AG04449 (cell line): ENCODE data around the gene DDX1.

Experiments used
- CTCF ChIA-PET: fragments of 350-600 bp; formaldehyde crosslinking; extraction: SDS; loops from one replicate; lab custom pipeline; 2021; ENCODE audit warnings: antibody characterized with exemption; lab: Yijun Ruan, JAX
- POLR2A ChIA-PET: fragments of 400-600, 350-600 bp; formaldehyde crosslinking; extraction: SDS; loops from one replicate; lab custom pipeline; 2020; ENCODE audit warnings: antibody characterized with exemption, inconsistent platforms; lab: Yijun Ruan, JAX
- DNase-seq: peaks from one replicate; pipeline ENCODE4 v3.0.0-alpha.2; 2010; ENCODE audit warnings: low read depth, low spot score
- H3K4me3 ChIP-seq: 2 replicates; pipeline ENCODE4 v1.5.1; 2011; ENCODE audit warnings: low read depth, mild to moderate bottlenecking, control low read depth, low read length
- CTCF ChIP-seq: IDR thresholded peaks from one replicate; pipeline ENCODE4 v1.5.1; 2011; ENCODE audit warnings: mild to moderate bottlenecking, moderate library complexity, low read length, control low read depth, inconsistent platforms; ENCODE audit not compliant: insufficient read depth; ENCODE audit errors: missing control alignments

DDX1 gene

GRCh38 chr2:15565994-15566671 lies 25.5 kb upstream of the DDX1 start:
- H3K4me3 ChIP-seq: no peak overlapping the region
- TF ChIP-seq CTCF: no peak
- CTCF ChIA-PET: interaction anchor here (9.6 kb wide), 1 partner anchor 12 kb away, joined by 111 read pairs; no protein-coding TSS in a partner anchor
- POLR2A ChIA-PET: no interaction called here
- no peak for DNase-seq

GRCh38 chr2:15566912-15567311 lies 24.8 kb upstream of the DDX1 start:
- no peak for DNase-seq

DNA sequence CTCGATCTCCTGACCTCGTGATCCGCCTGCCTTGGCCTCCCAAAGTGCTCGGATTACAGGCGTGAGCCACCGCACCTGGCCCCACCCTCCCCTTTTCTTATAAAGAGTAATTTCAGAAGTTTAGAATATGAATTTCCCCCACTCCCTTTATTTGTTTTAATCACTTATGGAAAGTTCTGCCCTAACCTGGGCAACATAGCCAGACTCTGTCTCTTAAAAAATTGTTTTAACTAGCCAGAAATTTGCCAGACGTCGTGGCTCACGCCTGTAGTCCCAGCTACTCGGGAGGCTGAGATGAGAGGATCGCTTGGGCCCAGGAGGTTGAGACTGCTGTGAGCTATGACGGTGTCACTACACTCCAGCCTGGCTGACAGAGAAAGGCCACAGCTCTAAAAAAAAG lies 22.8 kb upstream of the DDX1 start:
- no peak for TF ChIP-seq CTCF
- no peak overlapping the region for H3K4me3 ChIP-seq
- DNase-seq: no peak
- POLR2A ChIA-PET: no interaction called here
- CTCF ChIA-PET: interaction anchor here (9.6 kb wide), 1 partner anchor 9 kb away, joined by 111 read pairs; no protein-coding TSS in a partner anchor

More at GRCh38 chr2:15566912-15567311, 24.8 kb upstream of the DDX1 start:
- TF ChIP-seq CTCF: no peak
- H3K4me3 ChIP-seq: no peak overlapping the region
- CTCF ChIA-PET: interaction anchor here (9.6 kb wide), 1 partner anchor 11 kb away, joined by 111 read pairs; no protein-coding TSS in a partner anchor
- POLR2A ChIA-PET: no interaction called here

DNA sequence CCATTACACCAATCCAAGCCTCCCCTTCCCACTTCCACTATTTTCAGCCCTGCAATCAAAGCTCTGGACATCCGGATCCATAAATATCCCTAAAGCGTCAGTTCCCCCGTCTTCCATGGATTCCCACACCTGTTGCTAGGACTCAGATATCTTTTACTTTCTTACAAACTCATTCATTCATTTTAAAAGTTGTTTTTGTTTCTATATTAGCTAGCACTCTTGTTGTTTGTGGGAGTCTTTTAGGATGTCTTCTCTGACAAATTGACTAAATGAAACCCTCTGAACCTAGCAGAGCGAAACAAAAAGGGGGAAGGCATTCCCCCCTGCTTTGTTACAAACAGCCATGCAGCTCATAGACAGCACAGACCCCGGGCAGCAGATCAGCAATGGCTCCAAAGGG lies 21.6 kb upstream of the DDX1 start:
- no peak for TF ChIP-seq CTCF
- POLR2A ChIA-PET: no interaction called here
- no peak overlapping the region for H3K4me3 ChIP-seq
- CTCF ChIA-PET: interaction anchor here (0.6 to 1.2 kb wide), 2 partner anchors 9 to 74 kb away, joined by 4 read pairs; no protein-coding TSS in a partner anchor
- no peak for DNase-seq

DNA sequence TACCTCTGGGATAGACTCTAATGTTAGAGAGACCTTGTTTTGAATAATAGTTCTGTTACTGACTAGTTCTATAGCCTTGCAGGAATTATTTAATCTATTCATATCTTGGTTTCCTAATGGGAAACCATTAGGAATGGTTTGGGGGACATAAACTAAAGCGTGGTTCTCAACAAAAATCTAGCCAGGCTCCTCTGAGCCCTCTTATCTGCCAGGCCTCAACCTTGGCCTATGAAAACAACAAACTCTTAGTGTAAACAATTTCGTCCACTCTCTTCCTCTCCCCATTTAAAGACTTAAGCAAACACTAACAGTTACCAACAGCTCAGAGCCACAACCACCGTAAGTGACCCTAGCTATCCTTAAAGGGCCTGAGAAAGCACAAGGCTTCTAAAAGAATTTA lies 19.9 kb upstream of the DDX1 start:
- CTCF ChIA-PET: interaction anchor here (10.3 kb wide), 1 partner anchor 16 kb away, joined by 129 read pairs; the partner anchor contains the start of gene DDX1
- no peak overlapping the region for H3K4me3 ChIP-seq
- no peak for DNase-seq
- POLR2A ChIA-PET: no interaction called here
- TF ChIP-seq CTCF: no peak

GRCh38 chr2:15577071-15577735 lies 14.5 kb upstream of the DDX1 start:
- ChIA-PET POLR2A (no interaction called here), CTCF (interaction anchor here (0.5 to 10.3 kb wide), 21 partner anchors 11 to 1834 kb away, joined by 3 to 129 read pairs (median 4); partner anchors contain the start of genes DDX1 and NBAS)
- TF ChIP-seq CTCF: peak; percentile 86
- H3K4me3 ChIP-seq: no peak overlapping the region
- no peak for DNase-seq
